GM18858 (cell line): Measurements from ENCODE around the gene MCEE.
"Not testable (repeated sequence)": the region's sequence is repeated elsewhere in the genome, so short reads cannot be mapped to it uniquely, and the experiment has no call there.

Experiments used
- ATAC-seq: cut with Tn5 transposase; IDR thresholded peaks from one replicate; pipeline ENCODE4 v1.9.1; 2021; ENCODE audit not compliant: unreplicated experiment

The MCEE gene

DNA sequence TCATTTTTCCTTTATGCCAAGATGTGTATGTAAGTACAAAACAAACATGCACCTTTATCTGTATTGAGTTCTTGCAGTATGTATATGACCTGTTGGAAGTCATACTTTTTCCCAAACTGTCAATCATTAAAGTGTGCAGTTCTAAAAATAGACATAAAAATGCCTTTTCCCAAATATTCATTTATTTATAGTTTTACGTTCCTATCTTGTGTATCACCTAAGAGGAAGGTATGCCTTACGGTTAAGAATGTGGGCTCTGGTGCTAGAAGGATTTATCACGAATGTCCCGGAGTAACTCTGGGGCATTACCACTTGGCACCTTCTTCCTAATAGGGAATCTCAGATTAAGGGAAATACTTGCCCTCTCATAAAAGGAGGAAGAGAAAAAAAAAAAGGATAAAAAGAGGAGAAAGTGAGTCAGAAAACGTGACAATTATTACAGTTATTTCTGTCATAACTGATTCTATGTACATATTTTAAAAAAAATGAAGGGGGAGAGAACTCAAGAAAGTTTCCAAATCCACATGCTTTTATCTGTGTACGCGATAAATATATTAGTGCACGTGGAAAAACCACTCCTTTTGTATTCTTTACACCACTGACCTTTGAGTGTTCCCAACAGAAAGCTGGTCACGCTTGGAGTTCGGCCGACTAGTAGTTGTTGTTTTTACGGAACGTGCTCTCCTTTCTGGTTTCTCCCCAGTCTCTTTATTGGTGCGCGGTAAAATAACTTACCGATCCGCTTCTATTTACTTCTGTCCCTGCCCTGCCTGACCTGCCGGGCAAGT is 721 bp downstream of the MCEE start:
- ATAC-seq, result no peak

DNA sequence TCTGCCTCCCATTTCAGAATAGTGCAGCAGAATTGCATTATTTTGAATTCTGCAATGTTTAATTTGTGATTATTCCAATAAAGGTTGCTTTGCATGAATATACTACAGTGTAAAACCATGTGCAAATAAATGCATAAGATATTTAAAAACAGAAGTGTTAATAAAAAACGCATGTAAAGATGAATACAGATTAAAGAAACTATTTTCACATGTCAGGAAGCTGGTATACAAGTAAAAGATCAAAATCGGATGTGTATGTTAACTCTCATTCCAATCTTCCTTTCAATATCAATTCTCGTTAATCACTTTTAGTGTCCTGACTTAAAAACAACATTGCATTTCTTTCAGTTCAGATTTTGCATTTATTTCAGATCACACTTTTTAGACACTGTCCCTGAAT is 3.1 kb downstream of the MCEE start:
- no peak for ATAC-seq

DNA sequence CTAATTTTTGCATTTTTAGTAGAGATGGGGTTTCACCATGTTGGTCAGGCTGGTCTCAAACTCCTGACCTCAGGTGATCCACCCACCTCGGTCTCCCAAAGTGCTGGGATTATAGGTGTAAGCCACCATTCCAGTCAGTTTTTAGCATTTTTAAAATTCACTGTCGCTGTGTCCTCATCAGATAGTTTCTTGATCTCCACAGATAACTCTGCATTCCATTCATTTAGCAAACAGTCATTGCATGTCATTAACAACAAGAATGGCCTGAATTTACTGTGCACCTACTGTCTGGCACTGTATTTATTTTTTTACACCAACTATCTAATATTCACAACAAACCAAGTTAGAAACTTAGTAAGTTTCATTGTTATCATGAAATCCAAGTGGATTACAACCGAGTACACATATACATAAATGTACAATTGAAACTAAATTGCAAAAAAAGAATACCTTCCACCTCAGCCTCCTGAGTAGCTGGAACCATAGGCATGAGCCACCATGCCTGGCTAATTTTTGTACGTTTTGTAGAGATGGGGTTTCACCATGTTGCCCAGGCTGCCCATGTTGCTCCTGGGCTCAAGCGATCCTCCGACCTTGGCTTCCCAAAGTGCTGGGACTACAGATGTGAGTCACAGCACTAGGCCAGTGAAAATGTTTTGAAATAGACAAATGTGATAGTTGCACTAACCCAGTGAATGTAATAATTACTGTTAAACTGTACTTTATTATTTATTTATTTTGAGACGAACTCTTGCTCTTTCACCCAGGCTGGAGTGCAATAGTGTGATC is 4.3 kb downstream of the MCEE start:
- no peak for ATAC-seq

DNA sequence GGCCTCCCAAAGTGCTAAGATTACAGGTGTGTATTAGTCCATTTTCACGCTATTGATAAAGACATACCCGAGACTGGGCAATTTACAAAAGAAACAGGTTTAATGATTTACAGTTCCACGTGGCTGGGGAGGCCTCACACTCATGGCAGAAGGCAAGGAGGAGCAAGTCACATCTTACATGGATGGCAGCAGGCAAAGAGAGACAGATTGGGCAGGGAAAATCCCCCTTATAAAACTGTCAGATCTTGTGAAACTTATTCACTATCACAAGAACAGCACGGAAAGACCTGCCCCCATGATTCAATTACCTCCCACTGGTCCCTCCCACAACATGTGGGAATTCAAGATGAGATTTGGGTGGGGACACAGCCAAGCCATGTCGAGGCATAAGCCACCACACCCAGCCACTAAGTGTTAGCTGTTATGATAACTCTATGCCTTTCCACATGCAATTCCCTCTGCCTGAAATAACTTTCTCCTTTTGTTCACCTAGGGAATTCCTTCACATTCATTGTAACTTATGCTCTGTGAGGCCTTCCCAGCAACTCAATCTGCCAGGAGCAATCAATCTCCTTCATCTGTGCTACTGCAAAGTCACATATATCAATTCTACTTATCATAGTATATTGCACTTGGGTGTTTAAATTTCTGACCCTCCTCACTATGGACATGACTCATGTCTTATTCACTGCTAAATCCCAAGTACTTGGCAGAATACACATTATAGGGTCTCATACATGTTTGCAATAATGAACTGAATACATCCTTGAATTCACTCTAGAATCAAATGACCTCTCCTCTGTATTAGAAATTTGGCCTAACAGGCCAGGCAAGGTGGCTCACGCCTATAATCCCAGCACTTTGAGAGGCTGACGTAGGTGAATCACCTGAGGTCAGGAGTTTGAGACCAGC is 7.4 kb downstream of the MCEE start:
- ATAC-seq, result no peak

DNA sequence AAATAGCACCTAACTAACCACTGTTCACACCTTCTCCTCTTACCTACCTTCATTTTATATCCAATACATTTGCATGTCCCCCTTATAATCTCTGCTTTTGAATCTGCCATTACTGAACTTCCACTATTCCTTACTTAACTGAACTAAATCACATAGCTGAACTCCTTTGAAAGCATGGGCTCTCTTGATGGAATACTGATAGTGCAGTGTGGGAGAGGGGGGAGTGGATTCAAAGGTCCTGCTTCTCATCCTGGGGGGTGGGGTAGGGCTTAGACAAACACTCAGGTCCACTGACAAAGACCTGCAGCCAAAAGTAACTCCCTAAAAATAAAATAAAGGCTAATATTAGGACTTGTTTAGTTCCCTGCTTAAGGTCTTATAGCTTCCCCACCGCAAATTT is 8.6 kb downstream of the MCEE start:
- no peak for ATAC-seq

DNA sequence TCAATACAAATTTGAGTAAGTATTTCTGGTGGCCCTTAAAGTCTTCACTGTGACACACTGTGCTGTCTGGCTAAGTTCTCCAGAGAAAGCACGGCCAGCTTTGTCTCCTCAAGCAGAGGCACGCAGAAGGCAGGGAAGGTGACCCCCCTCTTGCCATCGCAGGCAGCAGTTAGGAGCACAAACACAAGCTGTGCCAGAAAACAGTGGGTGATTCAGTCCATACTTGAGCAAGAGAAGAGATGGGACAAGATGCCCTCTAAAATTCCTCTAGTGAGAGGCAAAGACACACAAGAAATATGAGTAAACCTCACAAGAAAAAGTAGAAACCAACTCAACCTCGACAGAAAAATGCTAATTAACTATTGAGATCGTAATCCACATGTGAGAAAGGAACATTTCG is 9.8 kb downstream of the MCEE start:
- no peak for ATAC-seq

DNA sequence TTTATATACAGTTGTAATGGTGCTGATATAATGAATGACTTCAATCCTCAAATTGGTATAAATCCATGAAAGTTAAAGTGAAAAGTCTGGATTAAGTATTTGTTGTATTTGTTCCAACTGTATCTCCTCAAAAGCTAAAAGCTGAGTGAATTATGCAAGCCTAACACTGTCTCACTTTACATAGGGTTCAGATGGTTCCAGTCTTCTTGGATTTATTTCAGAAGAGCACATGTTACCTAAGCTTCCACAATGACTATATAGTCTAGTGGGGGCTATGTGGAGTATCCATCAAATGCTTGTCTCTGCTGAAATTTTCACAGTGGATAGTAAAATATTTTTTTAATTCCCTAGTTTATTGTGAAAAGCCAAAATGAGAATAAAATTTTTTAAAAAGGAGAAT is 13.0 kb downstream of the MCEE start:
- no peak for ATAC-seq

DNA sequence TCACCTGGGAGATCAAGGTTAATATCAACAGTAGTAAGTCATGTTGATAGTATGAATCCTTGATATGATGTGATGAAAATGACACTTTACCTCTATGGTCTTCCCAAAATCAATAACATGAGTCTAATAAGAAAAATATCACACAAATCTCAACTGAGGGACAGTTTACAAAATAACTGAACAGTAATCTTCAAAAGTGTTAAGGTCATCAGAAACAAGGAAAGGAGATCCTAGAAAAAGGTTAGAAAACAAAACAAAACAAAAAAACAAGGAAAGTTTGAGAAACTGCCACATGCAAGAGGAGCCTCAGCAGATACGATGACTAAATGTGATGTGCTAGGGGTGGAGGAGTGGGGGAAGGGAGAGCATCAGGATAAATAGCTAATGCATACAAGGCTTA is 16.2 kb downstream of the MCEE start:
- no peak for ATAC-seq

DNA sequence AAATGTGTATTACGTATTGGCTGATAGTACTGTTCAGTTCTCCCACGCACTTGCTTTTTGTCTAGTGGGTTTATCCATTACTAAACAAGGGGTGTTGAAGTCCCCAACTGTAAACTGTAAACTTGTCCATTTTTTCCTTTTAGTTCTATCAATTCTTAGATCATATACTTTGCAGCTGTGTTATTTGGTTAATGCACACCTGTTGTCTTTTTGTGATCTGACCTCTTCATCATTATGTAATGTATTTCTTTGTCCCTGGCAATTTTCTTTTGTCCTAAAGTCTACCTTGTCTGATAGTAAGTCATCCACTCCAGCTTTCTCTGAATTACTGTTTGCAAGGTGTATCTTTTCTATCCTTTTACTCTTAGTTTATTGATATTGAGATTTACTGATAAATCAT is 21.9 kb downstream of the MCEE start:
- no peak for ATAC-seq

DNA sequence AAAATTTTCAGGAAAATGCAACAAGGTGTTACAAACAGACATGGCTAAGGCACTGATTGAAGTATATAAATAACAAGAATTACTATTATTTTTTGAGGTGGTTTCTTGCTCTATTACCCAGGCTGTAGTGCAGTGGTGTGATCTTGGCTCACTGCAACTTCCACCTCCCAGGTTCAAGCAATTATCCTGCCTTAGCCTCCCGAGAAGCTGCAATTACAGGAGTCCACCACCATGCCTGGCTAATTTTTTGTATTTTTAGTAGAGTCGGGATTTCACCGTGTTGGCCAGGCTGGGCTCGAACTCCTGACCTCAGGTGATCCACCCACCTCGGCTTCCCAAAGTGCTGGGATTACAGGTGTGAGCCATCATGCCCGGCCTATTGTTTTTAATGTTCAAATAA is 23.6 kb downstream of the MCEE start:
- not testable (repeated sequence) for ATAC-seq

DNA sequence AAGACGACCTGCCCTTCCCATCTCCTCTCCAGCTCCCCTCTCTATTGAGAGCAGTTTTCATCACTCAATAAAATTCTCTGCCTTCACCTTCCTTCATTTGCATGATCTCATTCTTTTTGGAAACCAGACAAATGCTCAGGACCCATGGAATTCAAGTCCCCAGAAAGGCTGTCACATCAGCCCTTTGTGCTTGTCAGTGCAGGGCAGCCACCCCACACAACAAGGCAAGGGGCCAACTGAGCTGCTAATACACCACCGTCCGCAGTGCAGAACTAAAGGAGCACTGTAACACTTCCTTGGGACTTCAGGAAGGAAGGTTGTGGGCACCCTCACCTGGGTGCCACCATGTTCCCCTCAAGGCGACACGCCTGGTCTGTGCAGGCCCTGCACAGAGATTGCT is 26.2 kb downstream of the MCEE start:
- ATAC-seq, result no peak

DNA sequence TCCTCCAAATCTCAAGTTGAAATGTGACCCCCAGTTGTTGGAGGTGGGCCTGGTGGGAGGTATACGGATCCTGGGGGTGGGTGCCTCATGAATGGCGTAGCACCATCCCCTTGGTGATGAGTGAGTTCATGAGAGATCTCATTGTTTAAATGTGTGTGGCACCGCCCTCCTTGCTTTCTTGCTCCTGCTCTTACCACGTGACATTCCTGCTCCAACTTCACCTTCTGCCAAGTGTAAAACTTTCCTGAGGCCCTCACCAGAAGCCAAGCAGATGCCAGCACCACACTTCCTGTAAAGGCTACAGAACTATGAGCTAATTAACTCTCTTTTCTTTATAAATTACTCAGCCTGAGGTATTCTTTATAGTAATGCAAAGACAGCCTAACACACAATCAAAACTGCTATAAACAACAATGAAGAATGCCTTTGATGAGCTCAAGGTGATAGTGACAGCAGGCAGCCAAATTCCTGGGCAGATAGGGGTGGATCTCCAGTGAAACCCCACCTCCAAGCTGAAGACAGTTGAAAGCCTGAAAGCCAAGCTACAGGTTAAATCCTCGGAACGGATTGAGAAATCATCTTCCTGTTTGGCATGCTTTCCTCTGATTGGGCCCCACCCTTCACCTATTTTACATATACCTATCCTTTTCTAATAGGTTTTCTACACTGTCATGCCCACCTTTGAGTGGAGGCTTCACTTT is 26.9 kb downstream of the MCEE start:
- ATAC-seq, result no peak

DNA sequence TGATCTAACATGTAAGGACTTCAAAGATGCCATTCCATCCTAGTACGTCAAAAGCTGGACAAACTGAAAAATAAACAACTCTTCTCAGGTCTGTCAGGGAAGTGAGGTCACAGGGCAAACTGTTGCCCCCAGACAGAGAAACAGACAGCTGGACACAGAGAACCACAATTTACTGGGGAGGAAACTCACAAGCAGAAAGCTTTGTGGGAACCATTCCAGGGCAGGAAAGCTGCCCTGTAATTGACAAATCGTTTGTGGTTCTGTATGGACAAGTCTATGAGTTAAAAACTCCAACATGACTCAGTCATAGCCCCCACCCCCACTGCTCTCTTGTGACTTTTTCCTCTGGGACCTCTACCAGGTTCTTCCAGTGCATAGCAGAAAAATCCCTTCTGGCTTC is 28.4 kb downstream of the MCEE start:
- no peak for ATAC-seq

DNA sequence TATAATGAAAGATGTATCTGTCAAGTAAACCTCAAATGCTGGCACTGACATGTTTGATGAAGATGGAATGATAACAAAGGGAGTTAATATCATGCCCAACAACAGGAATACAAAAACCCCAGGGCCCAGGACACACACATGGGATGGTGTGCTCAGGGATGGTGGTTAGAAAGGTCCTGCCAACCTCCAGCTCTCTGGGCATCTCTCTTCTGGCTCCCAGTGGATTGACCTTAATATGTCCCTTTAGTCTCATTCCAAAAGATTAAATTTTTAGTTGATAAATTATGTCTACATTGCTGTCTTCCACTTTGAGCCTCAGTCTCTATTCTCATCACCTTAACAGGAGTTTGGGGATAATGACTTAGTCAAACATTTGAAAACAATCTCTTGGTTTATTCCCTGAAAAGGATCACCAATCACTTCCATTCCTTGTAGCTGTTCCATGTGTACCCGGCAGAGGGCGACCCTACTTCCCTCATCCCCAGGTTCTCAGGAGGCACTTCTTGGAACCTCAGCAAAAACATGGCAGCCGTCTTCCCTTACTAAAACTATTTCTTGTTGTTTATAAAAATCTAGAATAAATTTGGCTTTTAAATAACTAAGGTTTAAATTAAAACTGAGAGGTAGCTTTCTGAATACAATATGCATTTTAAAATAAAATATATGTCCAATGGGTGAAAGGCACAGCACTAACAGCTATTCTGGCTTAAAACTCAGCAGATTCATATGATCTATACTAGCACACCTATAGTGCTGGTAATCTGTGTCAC is 29.6 kb downstream of the MCEE start:
- no peak for ATAC-seq

DNA sequence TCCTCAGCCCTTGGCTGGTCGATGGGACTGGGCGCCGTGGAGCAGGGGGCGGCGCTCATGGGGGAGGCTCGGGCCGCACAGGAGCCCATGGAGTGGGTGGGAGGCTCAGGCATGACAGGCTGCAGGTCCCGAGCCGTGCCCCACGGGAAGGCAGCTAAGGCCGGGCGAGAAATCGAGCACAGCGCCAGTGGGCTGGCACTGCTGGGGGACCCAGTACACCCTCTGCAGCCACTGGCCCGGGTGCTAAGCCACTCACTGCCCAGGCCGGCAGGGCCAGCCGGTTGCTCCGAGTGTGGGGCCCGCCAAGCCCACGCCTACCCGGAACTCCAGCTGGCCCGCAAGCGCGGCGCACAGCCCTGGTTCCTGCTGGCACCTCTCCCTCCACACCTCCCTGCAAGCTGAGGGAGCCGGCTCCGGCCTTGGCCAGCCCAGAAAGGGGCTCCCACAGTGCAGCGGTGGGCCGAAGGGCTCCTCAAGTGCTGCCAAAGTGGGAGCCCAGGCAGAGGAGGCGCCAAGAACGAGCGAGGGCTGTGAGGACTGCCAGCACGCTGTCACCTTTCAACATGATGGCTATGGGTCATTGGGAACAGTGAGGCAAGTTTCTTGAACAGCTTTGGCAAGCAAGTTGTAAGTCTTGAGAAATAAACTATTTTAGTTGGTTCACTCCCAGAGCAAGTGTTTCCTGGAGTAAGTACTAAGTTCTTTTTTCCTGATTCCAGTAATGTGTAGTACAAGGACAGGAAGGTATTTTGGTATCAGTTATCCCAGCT is 37.4 kb downstream of the MCEE start:
- not testable (repeated sequence) for ATAC-seq

DNA sequence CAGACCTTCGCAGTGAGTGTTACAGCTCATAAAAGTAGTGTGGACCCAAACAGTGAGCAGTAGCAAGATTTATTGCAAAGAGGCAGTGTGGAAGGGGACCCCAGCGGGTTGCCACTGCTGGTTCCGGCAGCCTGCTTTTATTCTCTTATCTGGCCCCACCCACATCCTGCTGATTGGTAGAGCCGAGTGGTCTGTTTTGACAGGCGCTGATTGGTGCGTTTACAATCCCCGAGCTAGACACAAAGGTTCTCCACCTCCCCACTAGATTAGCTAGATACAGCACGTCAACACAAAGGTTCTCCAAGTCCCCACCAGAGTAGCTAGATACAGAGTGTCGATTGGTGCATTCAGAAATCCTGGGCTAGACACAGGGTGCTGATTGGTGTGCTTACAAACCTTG is 38.2 kb downstream of the MCEE start:
- not testable (repeated sequence) for ATAC-seq

DNA sequence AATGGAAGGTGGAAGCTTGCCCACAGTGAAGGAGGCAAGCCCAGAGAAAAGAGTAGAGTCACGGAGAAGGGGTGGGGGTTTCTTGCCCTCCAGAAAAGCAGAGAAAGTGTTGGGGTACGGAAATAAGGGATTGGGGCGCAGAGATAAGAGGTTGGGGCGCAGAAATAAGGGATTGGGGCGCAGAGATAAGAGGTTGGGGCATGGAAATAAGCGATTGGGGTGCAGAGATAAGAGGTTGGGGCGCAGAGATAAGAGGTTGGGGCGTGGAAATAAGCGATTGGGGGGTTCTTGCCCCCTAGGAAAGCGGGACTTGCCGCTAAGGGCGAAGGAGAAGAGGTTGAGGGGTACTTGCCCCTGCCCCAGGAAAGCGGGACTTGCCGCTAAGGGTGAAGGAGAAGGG is 40.6 kb downstream of the MCEE start:
- not testable (repeated sequence) for ATAC-seq

DNA sequence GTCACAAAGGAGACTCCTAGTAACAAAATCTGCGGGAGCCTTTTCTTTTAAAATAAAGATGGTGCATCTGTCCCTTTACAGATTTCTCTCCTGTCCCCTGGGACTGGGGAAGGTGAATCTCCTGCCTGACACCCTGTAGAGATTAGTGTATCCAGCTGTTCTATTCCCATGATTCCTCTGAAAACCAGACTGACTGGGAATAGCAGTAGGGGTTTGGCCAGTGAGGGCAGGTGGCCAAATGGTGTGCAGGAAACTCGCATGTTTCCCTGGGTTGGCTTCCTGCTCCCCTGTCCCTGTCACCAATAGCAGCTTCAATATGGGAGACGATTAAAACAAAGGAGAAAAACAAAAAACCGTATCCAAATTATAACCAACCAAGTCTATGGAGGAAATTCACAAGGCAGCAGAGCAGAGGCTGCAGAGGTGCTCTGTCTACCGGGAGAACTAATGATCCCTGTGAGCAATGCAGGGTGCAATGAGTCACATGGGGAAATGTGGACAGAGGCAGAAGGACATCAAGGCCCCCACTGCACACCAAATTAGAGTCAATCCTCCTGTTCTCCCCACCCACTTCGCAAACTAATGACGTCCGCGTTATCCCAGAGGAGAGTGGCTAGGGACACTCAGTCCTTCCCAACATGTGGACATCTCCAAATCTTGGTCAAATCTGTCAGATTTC is 44.6 kb downstream of the MCEE start:
- ATAC-seq, result not testable (repeated sequence)
